ENCODE measurements around the gene CASP2. TPM values are rescaled to one million over a fixed set of nuclear protein-coding genes. Genes with fewer than 3 reads are reported as not detected.

The CASP2 gene
- 10 to 100 TPM; 43.4 to 83.6 (median 73.7) TPM for total RNA-seq
- 47.1 TPM for total RNA-seq (2013)
- total RNA-seq = 18.7 to 93.9 (median 45.8) reads per million in 29 experiments

GRCh38 chr7:143287935-143288826 is at the start of gene CASP2:
TSS of gene CASP2 (plus strand) at chr7:143288351. CDS start at chr7:143288456, 105 bp downstream.
- 4% methylated on average over 71 of the region's 84 CpGs for WGBS (ENCODE audit: insufficient coverage)
- H3K27ac Mint-ChIP-seq = peak within 1 kb of the TSS; percentile 93 to 94
- peaks cover 55 to 66% (median 58%) of the 10 kb centered on the region in 3 donors for H3K4me1 Mint-ChIP-seq
- peaks cover 13 to 37% of the 10 kb centered on the region in 2 experiments for H3K4me1 ChIP-seq (ENCODE audit: control insufficient read depth in 1 of 2, extremely low read depth in 1 of 2, insufficient read depth in 2 of 2, low read length in 2 of 2)
- no peaks in the 10 kb centered on the region for H3K9me3 Mint-ChIP-seq
- ATAC-seq (replicated peaks in 1 of 4) = peak; percentile 93 to 96 (median 93)
- H3K27me3 Mint-ChIP-seq = no peaks in the 10 kb centered on the region
- ChIA-PET CTCF (interaction anchor here (0.6 to 1.3 kb wide), 20 partner anchors 10 to 1633 kb away, joined by 3 to 14 read pairs (median 4); partner anchors contain the start of gene EPHA1 (in 1 of the 2)), POLR2A (interaction anchor here in 1 of 2 donors (0.6 kb wide), 1 partner anchor 25 kb away, joined by 4 read pairs; the partner anchor contains the start of gene GSTK1)
- peaks cover 7 to 20% of the 10 kb centered on the region in 2 donors for H3K36me3 ChIP-seq (ENCODE audit: control insufficient read depth in 2 of 2, extremely low read depth in 1 of 2, insufficient read depth in 1 of 2, low read length in 1 of 2)
- H3K4me3 Mint-ChIP-seq = peak within 1 kb of the TSS; percentile 96 to 97 (median 97)
- H3K27ac ChIP-seq (ENCODE audit: low read length) = peak within 1 kb of the TSS; percentile 81
- no peaks in the 10 kb centered on the region for H3K27me3 ChIP-seq (replicated peaks in 1 of 2; ENCODE audit: control insufficient read depth in 2 of 2, extremely low read depth in 1 of 2, insufficient read depth in 2 of 2, low read length in 1 of 2)
- H3K9me3 ChIP-seq = no peaks in the 10 kb centered on the region
- peak within 1 kb of the TSS; percentile 82 to 96 for H3K4me3 ChIP-seq (ENCODE audit: control insufficient read depth in 1 of 2, extremely low read depth in 1 of 2, low read length in 1 of 2)
- H3K36me3 Mint-ChIP-seq = peaks cover 14% of the 10 kb centered on the region
- peak; percentile 96 to 100 (median 98) for DNase-seq

- no peak overlapping the region for H3K27ac Mint-ChIP-seq
- peaks cover 6% of the 10 kb centered on the region for H3K9me3 ChIP-seq
- H3K27ac ChIP-seq (ENCODE audit: low read length) = no peak overlapping the region
- H3K4me3 ChIP-seq (ENCODE audit: control insufficient read depth in 1 of 2, extremely low read depth in 1 of 2, low read length in 1 of 2) = no peak overlapping the region
- peaks cover 0 to 7% of the 10 kb centered on the region in 2 experiments for H3K27me3 ChIP-seq (replicated peaks in 1 of 2; ENCODE audit: control insufficient read depth in 2 of 2, extremely low read depth in 1 of 2, insufficient read depth in 2 of 2, low read length in 1 of 2)
- DNase-seq (no peak), ATAC-seq (replicated peaks in 1 of 4) (no peak)
- H3K27me3 Mint-ChIP-seq = peaks cover 12 to 14% of the 10 kb centered on the region in 2 donors
- peaks cover 13 to 21% (median 14%) of the 10 kb centered on the region in 3 donors for H3K9me3 Mint-ChIP-seq
- H3K4me1 ChIP-seq (ENCODE audit: control insufficient read depth in 1 of 2, extremely low read depth in 1 of 2, insufficient read depth in 2 of 2, low read length in 2 of 2) = peaks cover 3 to 5% of the 10 kb centered on the region in 2 experiments
- no peaks in the 10 kb centered on the region for H3K36me3 ChIP-seq (ENCODE audit: control insufficient read depth in 2 of 2, extremely low read depth in 1 of 2, insufficient read depth in 1 of 2, low read length in 1 of 2)
- peaks cover 10% of the 10 kb centered on the region for H3K36me3 Mint-ChIP-seq
- ChIA-PET POLR2A (interaction anchor here in 1 of 2 donors (0.6 to 0.7 kb wide), 2 partner anchors 13 to 455 kb away, joined by 3 to 7 read pairs; no protein-coding TSS in a partner anchor), CTCF (interaction anchor here (0.6 to 3.8 kb wide), 77 partner anchors 8 to 1767 kb away, joined by 3 to 98 read pairs (median 6); partner anchors contain the start of genes GSTK1 (in 2 of the 2), CASP2 (in 1 of the 2), DENND11 (in 1 of the 2) and EPHA1 (in 1 of the 2))
- H3K4me3 Mint-ChIP-seq = no peak overlapping the region
- peaks cover 25 to 31% (median 27%) of the 10 kb centered on the region in 3 donors for H3K4me1 Mint-ChIP-seq
Measured at GRCh38 chr7:143239813-143240212, 48.3 kb upstream of the CASP2 start.

- ChIA-PET POLR2A (interaction anchor here in 1 of 2 donors (0.6 to 0.7 kb wide), 2 partner anchors 56 to 456 kb away, joined by 4 to 7 read pairs; no protein-coding TSS in a partner anchor), CTCF (interaction anchor here (0.6 to 3.8 kb wide), 88 partner anchors 8 to 1768 kb away, joined by 3 to 98 read pairs (median 6); partner anchors contain the start of genes GSTK1 (in 2 of the 2), CASP2 (in 1 of the 2), DENND11 (in 1 of the 2) and EPHA1 (in 1 of the 2))
- no peak overlapping the region for H3K4me3 ChIP-seq (ENCODE audit: control insufficient read depth in 1 of 2, extremely low read depth in 1 of 2, low read length in 1 of 2)
- peak overlapping the region; percentile 44 to 81 for H3K27ac Mint-ChIP-seq
- peak; percentile 83 to 94 (median 88) for ATAC-seq (replicated peaks in 1 of 4)
- 0% methylated on average over 4 of the region's 9 CpGs for WGBS (ENCODE audit: insufficient coverage)
- H3K4me3 Mint-ChIP-seq = no peak overlapping the region
- peaks cover 13 to 20% (median 14%) of the 10 kb centered on the region in 3 donors for H3K9me3 Mint-ChIP-seq
- H3K27ac ChIP-seq (ENCODE audit: low read length) = no peak overlapping the region
- H3K36me3 Mint-ChIP-seq = peaks cover 10% of the 10 kb centered on the region
- peaks cover 0 to 6% of the 10 kb centered on the region in 2 experiments for H3K27me3 ChIP-seq (replicated peaks in 1 of 2; ENCODE audit: control insufficient read depth in 2 of 2, extremely low read depth in 1 of 2, insufficient read depth in 2 of 2, low read length in 1 of 2)
- H3K9me3 ChIP-seq = peaks cover 6% of the 10 kb centered on the region
- peaks cover 31 to 38% (median 33%) of the 10 kb centered on the region in 3 donors for H3K4me1 Mint-ChIP-seq
- no peaks in the 10 kb centered on the region for H3K36me3 ChIP-seq (ENCODE audit: control insufficient read depth in 2 of 2, extremely low read depth in 1 of 2, insufficient read depth in 1 of 2, low read length in 1 of 2)
- H3K4me1 ChIP-seq (ENCODE audit: control insufficient read depth in 1 of 2, extremely low read depth in 1 of 2, insufficient read depth in 2 of 2, low read length in 2 of 2) = peaks cover 7 to 12% of the 10 kb centered on the region in 2 experiments
- DNase-seq = peak; percentile 34 to 87 (median 67)
- peaks cover 9% of the 10 kb centered on the region in 2 donors for H3K27me3 Mint-ChIP-seq
Measured at GRCh38 chr7:143240291-143241168, 47.6 kb upstream of the CASP2 start.

- H3K4me1 ChIP-seq (ENCODE audit: control insufficient read depth in 1 of 2, extremely low read depth in 1 of 2, insufficient read depth in 2 of 2, low read length in 2 of 2) = peaks cover 20 to 23% of the 10 kb centered on the region in 2 experiments
- H3K27ac ChIP-seq (ENCODE audit: low read length) = no peak overlapping the region
- no peak for ATAC-seq (replicated peaks in 1 of 4)
- ChIA-PET POLR2A (no interaction called here), CTCF (interaction anchor here in 1 of 2 donors (0.6 to 3.8 kb wide), 5 partner anchors 13 to 248 kb away, joined by 3 to 35 read pairs (median 3); no protein-coding TSS in a partner anchor)
- H3K9me3 Mint-ChIP-seq = peaks cover 0 to 5% (median 2%) of the 10 kb centered on the region in 3 donors
- no peaks in the 10 kb centered on the region for H3K9me3 ChIP-seq
- H3K4me3 Mint-ChIP-seq = no peak overlapping the region
- H3K27ac Mint-ChIP-seq = no peak overlapping the region
- 100% methylated on average over 3 of the region's 11 CpGs for WGBS (ENCODE audit: insufficient coverage)
- no peak for DNase-seq
- peaks cover 49 to 56% (median 51%) of the 10 kb centered on the region in 3 donors for H3K4me1 Mint-ChIP-seq
- peaks cover 0 to 6% of the 10 kb centered on the region in 2 experiments for H3K27me3 ChIP-seq (replicated peaks in 1 of 2; ENCODE audit: control insufficient read depth in 2 of 2, extremely low read depth in 1 of 2, insufficient read depth in 2 of 2, low read length in 1 of 2)
- H3K4me3 ChIP-seq (ENCODE audit: control insufficient read depth in 1 of 2, extremely low read depth in 1 of 2, low read length in 1 of 2) = no peak overlapping the region
- H3K36me3 ChIP-seq (ENCODE audit: control insufficient read depth in 2 of 2, extremely low read depth in 1 of 2, insufficient read depth in 1 of 2, low read length in 1 of 2) = no peaks in the 10 kb centered on the region
- peaks cover 1% of the 10 kb centered on the region for H3K36me3 Mint-ChIP-seq
- peaks cover 0 to 1% of the 10 kb centered on the region in 2 donors for H3K27me3 Mint-ChIP-seq
Measured at GRCh38 chr7:143242306-143242705, 45.8 kb upstream of the CASP2 start.

GRCh38 chr7:143243111-143243510 is 45.0 kb upstream of the CASP2 start:
- Histone ChIP-seq H3K4me3 (ENCODE audit: control insufficient read depth in 1 of 2, extremely low read depth in 1 of 2, low read length in 1 of 2) (no peak overlapping the region), H3K36me3 (ENCODE audit: control insufficient read depth in 2 of 2, extremely low read depth in 1 of 2, insufficient read depth in 1 of 2, low read length in 1 of 2) (no peaks in the 10 kb centered on the region), H3K9me3 (no peaks in the 10 kb centered on the region), H3K27me3 (replicated peaks in 1 of 2; ENCODE audit: control insufficient read depth in 2 of 2, extremely low read depth in 1 of 2, insufficient read depth in 2 of 2, low read length in 1 of 2) (no peaks in the 10 kb centered on the region), H3K27ac (ENCODE audit: low read length) (no peak overlapping the region), H3K4me1 (ENCODE audit: control insufficient read depth in 1 of 2, extremely low read depth in 1 of 2, insufficient read depth in 2 of 2, low read length in 2 of 2) (peaks cover 20 to 27% of the 10 kb centered on the region in 2 experiments)
- POLR2A ChIA-PET = interaction anchor here in 1 of 2 donors (0.6 kb wide), 2 partner anchors 55 to 298 kb away, joined by 3 to 4 read pairs; no protein-coding TSS in a partner anchor
- H3K4me3 Mint-ChIP-seq = no peak overlapping the region
- H3K9me3 Mint-ChIP-seq = peaks cover 0 to 5% (median 1%) of the 10 kb centered on the region in 3 donors
- peaks cover under 1% of the 10 kb centered on the region for H3K36me3 Mint-ChIP-seq
- peaks cover 55 to 63% (median 57%) of the 10 kb centered on the region in 3 donors for H3K4me1 Mint-ChIP-seq
- peak overlapping the region in 1 of 2 donors; percentile 83 for H3K27ac Mint-ChIP-seq
- CTCF ChIA-PET = interaction anchor here (0.6 to 3.0 kb wide), 15 partner anchors 10 to 264 kb away, joined by 3 to 11 read pairs (median 3); no protein-coding TSS in a partner anchor
- H3K27me3 Mint-ChIP-seq = no peaks in the 10 kb centered on the region
- ATAC-seq (replicated peaks in 1 of 4) = no peak
- DNase-seq = no peak
- 96% methylated on average over 4 of the region's 7 CpGs for WGBS (ENCODE audit: insufficient coverage)
